ENCODE measurements around the gene POU6F2.

Gene POU6F2

GRCh38 chr7:39464350-39465054 is 486.8 kb downstream of the POU6F2 start:
- Histone ChIP-seq H3K9me3 (ENCODE audit: insufficient read depth, low read depth, low read length) (no peaks in the 10 kb centered on the region), H3K4me1 (ENCODE audit: insufficient read depth, low read length) (peaks cover 11% of the 10 kb centered on the region; the same call in 1 of the 2 replicates), H3K27ac (ENCODE audit: low read length) (no peak overlapping the region), H3K4me3 (ENCODE audit: low read length) (no peak overlapping the region), H3K9ac (ENCODE audit: low read depth, low read length) (no peak overlapping the region), H3K27me3 (ENCODE audit: insufficient read depth, low read length) (no peaks in the 10 kb centered on the region), H3K36me3 (ENCODE audit: insufficient read depth, low read depth, low read length) (no peaks in the 10 kb centered on the region)

DNA sequence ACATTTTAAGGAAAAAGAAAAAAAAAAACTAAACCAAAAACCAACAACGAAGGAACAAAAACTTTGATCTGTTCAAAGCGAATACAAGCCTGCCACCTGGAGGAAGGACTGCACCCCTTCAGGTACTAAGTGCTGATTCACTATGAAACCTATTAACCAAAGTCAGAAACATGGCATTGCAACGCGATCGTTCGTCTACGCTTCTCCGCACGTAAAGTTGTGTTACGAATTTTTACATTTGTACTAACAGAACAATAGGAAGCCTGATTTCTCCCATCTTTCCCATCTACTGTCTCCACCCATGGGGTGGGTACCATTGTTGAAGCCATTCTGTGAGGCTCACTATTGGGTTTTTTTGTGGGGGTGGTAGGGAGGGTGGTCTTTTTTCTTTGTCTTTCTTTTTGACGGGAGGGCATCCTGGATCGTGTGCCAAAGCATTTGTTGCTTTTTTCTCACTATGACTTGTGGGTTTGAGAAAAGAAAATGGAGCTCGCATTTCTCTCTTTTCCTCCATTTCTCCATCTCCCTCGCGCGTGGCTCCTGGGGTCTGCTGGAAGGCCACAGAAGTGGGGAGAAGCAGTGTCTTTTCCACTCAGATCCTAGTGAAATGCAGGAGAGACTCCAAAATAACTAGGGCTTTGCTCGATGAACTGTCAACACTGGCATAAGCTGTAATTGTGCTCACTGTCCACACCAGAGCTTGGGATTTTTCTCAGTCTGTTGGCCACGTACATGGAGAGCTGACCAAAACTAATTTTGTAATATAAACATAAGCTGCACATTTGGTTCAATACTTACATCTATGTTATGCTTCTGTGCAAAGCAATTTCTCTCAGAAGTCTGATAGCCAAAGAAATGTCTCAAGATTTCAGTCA is 487.6 kb downstream of the POU6F2 start:
- H3K27ac ChIP-seq (ENCODE audit: low read length) = no peak overlapping the region
- peak overlapping the region; percentile 63 for H3K9ac ChIP-seq (ENCODE audit: low read depth, low read length)
- no peaks in the 10 kb centered on the region for H3K27me3 ChIP-seq (ENCODE audit: insufficient read depth, low read length)
- H3K4me3 ChIP-seq (ENCODE audit: low read length) = peak overlapping the region; percentile 37; the same call in 1 of the 2 replicates
- H3K36me3 ChIP-seq (ENCODE audit: insufficient read depth, low read depth, low read length) = no peaks in the 10 kb centered on the region
- peaks cover 11% of the 10 kb centered on the region; the same call in 1 of the 2 replicates for H3K4me1 ChIP-seq (ENCODE audit: insufficient read depth, low read length)
- H3K9me3 ChIP-seq (ENCODE audit: insufficient read depth, low read depth, low read length) = no peaks in the 10 kb centered on the region

- H3K36me3 ChIP-seq (ENCODE audit: insufficient read depth, low read depth, low read length) = no peaks in the 10 kb centered on the region
- no peaks in the 10 kb centered on the region for H3K27me3 ChIP-seq (ENCODE audit: insufficient read depth, low read length)
- H3K4me1 ChIP-seq (ENCODE audit: insufficient read depth, low read length) = peaks cover 3% of the 10 kb centered on the region; the same call in 1 of the 2 replicates
- H3K4me3 ChIP-seq (ENCODE audit: low read length) = no peak overlapping the region
- H3K9me3 ChIP-seq (ENCODE audit: insufficient read depth, low read depth, low read length) = no peaks in the 10 kb centered on the region
- no peak overlapping the region for H3K9ac ChIP-seq (ENCODE audit: low read depth, low read length)
- no peak overlapping the region for H3K27ac ChIP-seq (ENCODE audit: low read length)
Measured at GRCh38 chr7:39468261-39468660, 490.6 kb downstream of the POU6F2 start.

DNA sequence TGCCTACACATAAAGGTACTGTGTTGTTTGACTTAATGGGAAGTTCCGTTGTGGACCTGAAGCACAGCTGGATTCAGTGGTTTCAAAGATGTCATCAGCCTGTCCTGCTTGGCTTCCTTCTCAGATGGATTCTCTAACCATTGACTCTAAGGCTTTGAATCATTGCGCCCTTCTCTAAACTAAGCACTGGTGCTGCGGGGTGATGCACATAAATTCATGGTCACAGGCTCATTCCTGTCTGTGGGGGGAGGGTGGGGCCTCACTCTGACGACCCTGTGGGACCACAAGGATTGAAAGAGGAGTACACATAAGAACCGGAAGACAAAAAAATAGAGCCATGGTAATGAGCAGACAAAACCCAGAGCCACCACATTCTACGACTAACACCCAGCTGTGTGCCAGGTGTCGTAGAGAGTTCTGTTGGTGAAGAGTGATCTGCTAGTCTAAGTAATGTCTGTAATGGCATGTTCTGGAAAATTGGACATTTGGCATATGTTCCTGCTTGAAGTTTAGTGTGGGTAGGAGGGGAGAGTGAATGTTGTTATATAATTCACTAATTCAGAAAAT is 491.2 kb downstream of the POU6F2 start:
- no peaks in the 10 kb centered on the region for H3K36me3 ChIP-seq (ENCODE audit: insufficient read depth, low read depth, low read length)
- H3K9ac ChIP-seq (ENCODE audit: low read depth, low read length) = no peak overlapping the region
- H3K27ac ChIP-seq (ENCODE audit: low read length) = no peak overlapping the region
- H3K4me1 ChIP-seq (ENCODE audit: insufficient read depth, low read length) = peaks cover 3% of the 10 kb centered on the region; the same call in 1 of the 2 replicates
- no peaks in the 10 kb centered on the region for H3K27me3 ChIP-seq (ENCODE audit: insufficient read depth, low read length)
- no peak overlapping the region for H3K4me3 ChIP-seq (ENCODE audit: low read length)
- no peaks in the 10 kb centered on the region for H3K9me3 ChIP-seq (ENCODE audit: insufficient read depth, low read depth, low read length)

GRCh38 chr7:39480901-39481300 is 503.2 kb downstream of the POU6F2 start:
- H3K4me3 ChIP-seq (ENCODE audit: low read length) = no peak overlapping the region
- no peaks in the 10 kb centered on the region for H3K36me3 ChIP-seq (ENCODE audit: insufficient read depth, low read depth, low read length)
- no peak overlapping the region for H3K27ac ChIP-seq (ENCODE audit: low read length)
- no peaks in the 10 kb centered on the region for H3K4me1 ChIP-seq (ENCODE audit: insufficient read depth, low read length)
- no peaks in the 10 kb centered on the region for H3K9me3 ChIP-seq (ENCODE audit: insufficient read depth, low read depth, low read length)
- H3K27me3 ChIP-seq (ENCODE audit: insufficient read depth, low read length) = no peaks in the 10 kb centered on the region
- no peak overlapping the region for H3K9ac ChIP-seq (ENCODE audit: low read depth, low read length)

- no peaks in the 10 kb centered on the region for H3K4me1 ChIP-seq (ENCODE audit: insufficient read depth, low read length)
- no peaks in the 10 kb centered on the region for H3K9me3 ChIP-seq (ENCODE audit: insufficient read depth, low read depth, low read length)
- no peak overlapping the region for H3K4me3 ChIP-seq (ENCODE audit: low read length)
- H3K36me3 ChIP-seq (ENCODE audit: insufficient read depth, low read depth, low read length) = no peaks in the 10 kb centered on the region
- no peak overlapping the region for H3K27ac ChIP-seq (ENCODE audit: low read length)
- H3K27me3 ChIP-seq (ENCODE audit: insufficient read depth, low read length) = no peaks in the 10 kb centered on the region
- H3K9ac ChIP-seq (ENCODE audit: low read depth, low read length) = no peak overlapping the region
Measured at GRCh38 chr7:39488467-39489393, 511.0 kb downstream of the POU6F2 start.

DNA sequence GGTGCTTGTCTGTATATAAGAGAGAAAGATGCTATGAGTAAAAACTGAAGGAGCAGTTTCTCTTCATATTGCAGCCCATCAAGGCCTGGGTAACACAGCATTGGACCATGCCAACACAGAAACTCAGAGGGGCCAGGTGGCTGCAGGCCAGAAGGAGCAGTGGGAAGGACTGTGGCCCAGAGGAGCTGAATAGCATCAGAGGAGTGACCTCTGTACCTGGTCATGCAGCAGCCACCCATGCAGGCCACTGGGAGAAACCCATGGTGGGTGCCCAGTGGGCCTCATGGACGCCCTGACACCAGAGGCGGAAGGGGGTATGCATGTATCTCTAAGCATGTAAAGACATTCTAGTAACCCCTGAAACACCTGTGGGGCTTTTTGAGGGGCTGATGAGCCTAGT is 512.6 kb downstream of the POU6F2 start:
- H3K27ac ChIP-seq (ENCODE audit: low read length) = no peak overlapping the region
- H3K9me3 ChIP-seq (ENCODE audit: insufficient read depth, low read depth, low read length) = no peaks in the 10 kb centered on the region
- no peaks in the 10 kb centered on the region for H3K27me3 ChIP-seq (ENCODE audit: insufficient read depth, low read length)
- no peak overlapping the region for H3K9ac ChIP-seq (ENCODE audit: low read depth, low read length)
- no peaks in the 10 kb centered on the region for H3K4me1 ChIP-seq (ENCODE audit: insufficient read depth, low read length)
- H3K36me3 ChIP-seq (ENCODE audit: insufficient read depth, low read depth, low read length) = no peaks in the 10 kb centered on the region
- no peak overlapping the region for H3K4me3 ChIP-seq (ENCODE audit: low read length)

DNA sequence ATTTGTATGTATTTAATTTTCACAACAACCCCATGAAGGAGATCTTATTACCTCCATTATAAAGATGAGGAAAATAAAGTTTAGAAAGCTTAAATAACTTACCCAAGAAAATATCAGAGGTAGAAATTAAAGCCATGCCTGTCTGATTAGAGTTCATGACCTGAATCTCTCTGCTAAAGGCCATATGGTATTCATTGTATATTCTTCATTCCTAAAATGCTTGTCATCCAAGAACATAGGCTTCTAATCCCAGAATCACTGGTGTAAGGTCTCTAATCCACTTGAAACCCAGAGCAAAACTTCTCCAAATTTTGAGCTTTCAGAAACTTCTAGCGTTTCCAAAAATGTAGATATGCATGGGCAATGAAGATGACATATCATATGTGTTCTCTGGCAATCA is 516.2 kb downstream of the POU6F2 start:
- Histone ChIP-seq H3K36me3 (ENCODE audit: insufficient read depth, low read depth, low read length) (no peaks in the 10 kb centered on the region), H3K27ac (ENCODE audit: low read length) (no peak overlapping the region), H3K4me1 (ENCODE audit: insufficient read depth, low read length) (no peaks in the 10 kb centered on the region), H3K27me3 (ENCODE audit: insufficient read depth, low read length) (no peaks in the 10 kb centered on the region), H3K4me3 (ENCODE audit: low read length) (no peak overlapping the region), H3K9ac (ENCODE audit: low read depth, low read length) (no peak overlapping the region), H3K9me3 (ENCODE audit: insufficient read depth, low read depth, low read length) (no peaks in the 10 kb centered on the region)

DNA sequence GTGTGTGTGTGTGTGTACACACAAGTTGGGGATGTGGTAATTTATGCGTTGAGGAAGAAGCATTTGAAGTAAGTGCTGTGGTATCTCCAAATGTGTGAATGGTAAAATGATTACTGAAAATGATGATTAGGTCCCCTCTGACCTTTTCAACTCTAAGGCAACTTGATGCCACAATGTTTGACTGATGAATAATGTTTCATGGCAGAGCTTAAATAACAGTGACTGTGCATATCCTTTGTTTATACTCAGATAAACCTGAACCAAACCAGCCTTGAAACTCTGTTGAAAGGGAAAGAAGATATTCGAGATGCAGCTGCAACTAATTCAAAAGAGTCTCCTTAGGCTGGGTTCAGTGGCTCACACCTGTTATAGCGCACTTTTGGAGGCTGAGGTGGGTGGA is 523.6 kb downstream of the POU6F2 start:
- Histone ChIP-seq H3K9ac (ENCODE audit: low read depth, low read length) (no peak overlapping the region), H3K36me3 (ENCODE audit: insufficient read depth, low read depth, low read length) (no peaks in the 10 kb centered on the region), H3K9me3 (ENCODE audit: insufficient read depth, low read depth, low read length) (no peaks in the 10 kb centered on the region), H3K27me3 (ENCODE audit: insufficient read depth, low read length) (no peaks in the 10 kb centered on the region), H3K4me3 (ENCODE audit: low read length) (no peak overlapping the region), H3K4me1 (ENCODE audit: insufficient read depth, low read length) (no peaks in the 10 kb centered on the region), H3K27ac (ENCODE audit: low read length) (no peak overlapping the region)

- Histone ChIP-seq H3K27me3 (ENCODE audit: insufficient read depth, low read length) (no peaks in the 10 kb centered on the region), H3K27ac (ENCODE audit: low read length) (no peak overlapping the region), H3K9me3 (ENCODE audit: insufficient read depth, low read depth, low read length) (no peaks in the 10 kb centered on the region), H3K36me3 (ENCODE audit: insufficient read depth, low read depth, low read length) (no peaks in the 10 kb centered on the region), H3K4me3 (ENCODE audit: low read length) (no peak overlapping the region), H3K9ac (ENCODE audit: low read depth, low read length) (no peak overlapping the region), H3K4me1 (ENCODE audit: insufficient read depth, low read length) (no peaks in the 10 kb centered on the region)
Measured at GRCh38 chr7:39504963-39505362, 527.3 kb downstream of the POU6F2 start.

- no peak overlapping the region for H3K9ac ChIP-seq (ENCODE audit: low read depth, low read length)
- H3K4me3 ChIP-seq (ENCODE audit: low read length) = no peak overlapping the region
Measured at GRCh38 chr7:39507866-39508551, 530.3 kb downstream of the POU6F2 start.

More at GRCh38 chr7:39507866-39508551, 530.3 kb downstream of the POU6F2 start:
- no peaks in the 10 kb centered on the region for H3K27me3 ChIP-seq (ENCODE audit: insufficient read depth, low read length)
- no peaks in the 10 kb centered on the region for H3K4me1 ChIP-seq (ENCODE audit: insufficient read depth, low read length)
- H3K27ac ChIP-seq (ENCODE audit: low read length) = no peak overlapping the region
- no peaks in the 10 kb centered on the region for H3K36me3 ChIP-seq (ENCODE audit: insufficient read depth, low read depth, low read length)
- no peaks in the 10 kb centered on the region for H3K9me3 ChIP-seq (ENCODE audit: insufficient read depth, low read depth, low read length)
